Fibroblast of skin of abdomen (primary cell): ENCODE measurements around the gene NUDCD3.
A peak's percentile ranks its signal among the peaks of the same experiment; 100 is the strongest.

ENCODE experiments used
- DNase-seq: peaks from one replicate; pipeline ENCODE4 v3.0.0-alpha.2; 2013

Gene NUDCD3

GRCh38 chr7:44477063-44477830 lies 13.2 kb downstream of the NUDCD3 start:
- DNase-seq: peak; percentile 72

- no peak for DNase-seq
Measured at GRCh38 chr7:44476313-44476712, 14.1 kb downstream of the NUDCD3 start.

- DNase-seq: peak; percentile 24
Measured at GRCh38 chr7:44473295-44473694, 17.2 kb downstream of the NUDCD3 start.

GRCh38 chr7:44472843-44473242 lies 17.6 kb downstream of the NUDCD3 start:
- no peak for DNase-seq

GRCh38 chr7:44471850-44472249 lies 18.6 kb downstream of the NUDCD3 start:
- no peak for DNase-seq

- DNase-seq: no peak
Measured at GRCh38 chr7:44471436-44471835, 19.0 kb downstream of the NUDCD3 start.

- no peak for DNase-seq
Measured at GRCh38 chr7:44470628-44471245, 19.7 kb downstream of the NUDCD3 start.

GRCh38 chr7:44470135-44470479 lies 20.4 kb downstream of the NUDCD3 start:
- peak; percentile 14 for DNase-seq

- no peak for DNase-seq
Measured at GRCh38 chr7:44469461-44470134, 20.9 kb downstream of the NUDCD3 start.

- DNase-seq: no peak
Measured at GRCh38 chr7:44467217-44467548, 23.3 kb downstream of the NUDCD3 start.

- no peak for DNase-seq
Measured at GRCh38 chr7:44466300-44467216, 23.9 kb downstream of the NUDCD3 start.

- no peak for DNase-seq
Measured at GRCh38 chr7:44465490-44465889, 25.0 kb downstream of the NUDCD3 start.

GRCh38 chr7:44463169-44463808 lies 27.2 kb downstream of the NUDCD3 start:
- no peak for DNase-seq

GRCh38 chr7:44461387-44461786 lies 29.1 kb downstream of the NUDCD3 start:
- DNase-seq: peak; percentile 78

GRCh38 chr7:44460325-44460724 lies 30.1 kb downstream of the NUDCD3 start:
- DNase-seq: no peak

- no peak for DNase-seq
Measured at GRCh38 chr7:44455155-44455554, 35.3 kb downstream of the NUDCD3 start.

- no peak for DNase-seq
Measured at GRCh38 chr7:44454348-44454747, 36.1 kb downstream of the NUDCD3 start.

- DNase-seq: no peak
Measured at GRCh38 chr7:44451123-44451522, 39.3 kb downstream of the NUDCD3 start.

GRCh38 chr7:44449584-44449928 lies 40.9 kb downstream of the NUDCD3 start:
- peak; percentile 58 for DNase-seq

GRCh38 chr7:44448922-44449583 lies 41.4 kb downstream of the NUDCD3 start:
- DNase-seq: no peak

GRCh38 chr7:44447874-44448425 lies 42.5 kb downstream of the NUDCD3 start:
- DNase-seq: no peak
